Measurements from ENCODE around the gene DHRS7.

GRCh38 chr14:60206837-60207533 lies 41.8 kb upstream of the DHRS7 start:
- TF ChIP-seq POLR2A (IDR thresholded peaks at IDR 0.05) (no peak), CTCF (IDR thresholded peaks at IDR 0.05) (no peak)

Data from breast epithelium (tissue), 3 donors.